GM19193 (cell line): ENCODE results near the gene KRTAP9-7.

Experiments
- POLR2A ChIP-seq: IDR thresholded peaks from 4 replicates; pipeline ENCODE4 v1.6.1; 2011; ENCODE audit not compliant: insufficient read depth, insufficient read length; ENCODE audit errors: extremely low read depth

Gene KRTAP9-7

GRCh38 chr17:41264599-41264998, 10.9 kb upstream of the KRTAP9-7 start:
- no peak for TF ChIP-seq POLR2A

GRCh38 chr17:41265078-41265477, 10.4 kb upstream of the KRTAP9-7 start, which contains the start of gene KRTAP9-6:
Gene KRTAP9-6, plus strand, starts transcription at chr17:41265378. Its CDS starts 0 bp downstream, at chr17:41265378.
- no peak for TF ChIP-seq POLR2A

GRCh38 chr17:41267711-41268110, 7.8 kb upstream of the KRTAP9-7 start:
- TF ChIP-seq POLR2A: no peak

GRCh38 chr17:41271858-41272257, 3.6 kb upstream of the KRTAP9-7 start:
- no peak for TF ChIP-seq POLR2A

- no peak for TF ChIP-seq POLR2A
These were observed 2.9 kb downstream of the KRTAP9-7 start for GRCh38 chr17:41278176-41278955.

GRCh38 chr17:41284043-41284442, 8.5 kb downstream of the KRTAP9-7 start:
- TF ChIP-seq POLR2A: no peak

- TF ChIP-seq POLR2A: no peak
These were observed 9.0 kb downstream of the KRTAP9-7 start for GRCh38 chr17:41284546-41284945.

- TF ChIP-seq POLR2A: no peak
These were observed 11.6 kb downstream of the KRTAP9-7 start for GRCh38 chr17:41287050-41287449.

GRCh38 chr17:41294016-41294415, 18.5 kb downstream of the KRTAP9-7 start:
- no peak for TF ChIP-seq POLR2A

- TF ChIP-seq POLR2A: no peak
These were observed 21.3 kb downstream of the KRTAP9-7 start for GRCh38 chr17:41296846-41297245.

- no peak for TF ChIP-seq POLR2A
These were observed 23.1 kb downstream of the KRTAP9-7 start for GRCh38 chr17:41298458-41299135.

- no peak for TF ChIP-seq POLR2A
These were observed 25.8 kb downstream of the KRTAP9-7 start for GRCh38 chr17:41301204-41301790.

- TF ChIP-seq POLR2A: no peak
These were observed 26.7 kb downstream of the KRTAP9-7 start, which contains the start of gene KRTAP29-1 for GRCh38 chr17:41301916-41302901. Gene KRTAP29-1, minus strand, starts transcription at chr17:41302851. Its CDS starts 0 bp downstream, at chr17:41302851.

- no peak for TF ChIP-seq POLR2A
These were observed 27.5 kb downstream of the KRTAP9-7 start for GRCh38 chr17:41302981-41303380.

- no peak for TF ChIP-seq POLR2A
These were observed 28.6 kb downstream of the KRTAP9-7 start for GRCh38 chr17:41304091-41304490.

- no peak for TF ChIP-seq POLR2A
These were observed 32.1 kb downstream of the KRTAP9-7 start for GRCh38 chr17:41307647-41308046.
